Uterus (tissue), 4 donors: Measurements from ENCODE around the gene GNG12. TPM values are rescaled to one million over a fixed set of nuclear protein-coding genes. Genes with fewer than 3 reads are reported as not detected.

Experiments used
- DNase-seq, 2 donors: peaks; one replicate each; pipeline ENCODE4 v3.0.0-alpha.2; 2019 to 2020
- H3K27ac ChIP-seq, 2 donors: fragments of 200-600 bp; sonication (generic); 1 replicate in 1 of 2; 2 replicates in 1 of 2; pipeline ENCODE4 v1.5.1; 2016 to 2018
- H3K27me3 ChIP-seq, 2 donors: fragments of 200-600 bp; sonication (generic); one replicate each; pipeline ENCODE4 v1.5.1; 2018 to 2019; ENCODE audit warnings: control low read depth in 1 of 2
- H3K36me3 ChIP-seq, 2 donors: fragments of 200-600 bp; sonication (generic); one replicate each; pipeline ENCODE4 v1.5.1; 2019; ENCODE audit warnings: control low read depth in 1 of 2
- H3K4me1 ChIP-seq, 2 donors: fragments of 200-600 bp; sonication (generic); one replicate each; pipeline ENCODE4 v1.5.1; 2018 to 2019; ENCODE audit warnings: control low read depth in 1 of 2
- H3K4me3 ChIP-seq, 2 donors: fragments of 200-600 bp; sonication (generic); 1 replicate in 1 of 2; 2 replicates in 1 of 2; pipeline ENCODE4 v1.5.1; 2018 to 2019; ENCODE audit warnings: mild to moderate bottlenecking in 1 of 2
- H3K9me3 ChIP-seq, 2 donors: fragments of 200-600 bp; sonication (generic); one replicate each; pipeline ENCODE4 v1.5.1; 2019; ENCODE audit warnings: control low read depth in 1 of 2
- POLR2A ChIP-seq, 2 donors: fragments of 450-650 bp; IDR thresholded peaks; one replicate each; pipeline ENCODE4 v1.6.1; 2016; ENCODE audit warnings: antibody characterized with exemption in 2 of 2, mild to moderate bottlenecking in 1 of 2, moderate library complexity in 1 of 2
- intact Hi-C: fragments of 100-400 bp; cut with DNase I; formaldehyde crosslinking; loops from one replicate; pipeline ENCODE4 v1.15.1; 2023; ENCODE audit warnings: low total_unique reads
- total RNA-seq, 4 donors: library from RNA; depleted of rRNA in 3 of 4; stranded (reverse); fragments of >200 nt in 3 of 4; gene quantifications; one replicate each; pipeline versions ENCODE4 v1.1.0 to v1.2.4, GENCODE V29; 2014 to 2023
- TF ChIP-seq, protein P1 (sequence below), 4 experiments: fragments of 200-600 bp in 2 of 4; fragments of 450-650 bp in 2 of 4; sonication (generic) in 2 of 4; IDR thresholded peaks; one replicate each; pipeline ENCODE4 v1.5.1; 2016 to 2019; ENCODE audit warnings: antibody characterized with exemption in 4 of 4, mild to moderate bottlenecking in 2 of 4, moderate library complexity in 1 of 4
- donor health status: DM: yes; HTN: yes; CAD: no.

Gene GNG12
- total RNA-seq, 4 donors from 2014 or later, result 45.3 to 179 (median 120) TPM

DNA sequence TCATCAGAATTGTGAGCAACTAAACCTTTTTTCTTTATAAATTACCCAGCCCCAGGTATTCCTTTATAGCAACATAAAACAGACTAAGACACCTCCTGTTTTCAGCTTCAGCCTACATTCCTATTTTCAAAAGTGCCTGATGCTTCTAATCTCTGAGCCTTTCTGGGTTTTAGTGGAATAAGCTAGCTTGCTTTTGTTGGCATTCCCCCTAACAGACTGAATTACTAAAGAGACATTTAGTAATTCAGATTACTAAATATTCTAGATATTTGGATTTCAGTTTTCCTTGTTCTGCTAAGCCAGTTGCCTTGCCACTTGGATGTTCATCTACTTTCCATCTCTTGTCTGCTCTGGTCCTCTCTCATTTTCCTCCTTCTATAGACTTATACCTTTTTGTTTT is 10.5 kb upstream of the GNG12 start:
- H3K27ac ChIP-seq, result no peak overlapping the region
- DNase-seq, result no peak
- no peaks in the 10 kb centered on the region for H3K9me3 ChIP-seq
- H3K27me3 ChIP-seq, result no peaks in the 10 kb centered on the region
- peaks cover 0 to 13% of the 10 kb centered on the region in 2 donors for H3K4me1 ChIP-seq
- H3K4me3 ChIP-seq, result no peak overlapping the region
- no peaks in the 10 kb centered on the region for H3K36me3 ChIP-seq
- intact Hi-C loops, result no loop called here
- TF ChIP-seq, protein P1, sequence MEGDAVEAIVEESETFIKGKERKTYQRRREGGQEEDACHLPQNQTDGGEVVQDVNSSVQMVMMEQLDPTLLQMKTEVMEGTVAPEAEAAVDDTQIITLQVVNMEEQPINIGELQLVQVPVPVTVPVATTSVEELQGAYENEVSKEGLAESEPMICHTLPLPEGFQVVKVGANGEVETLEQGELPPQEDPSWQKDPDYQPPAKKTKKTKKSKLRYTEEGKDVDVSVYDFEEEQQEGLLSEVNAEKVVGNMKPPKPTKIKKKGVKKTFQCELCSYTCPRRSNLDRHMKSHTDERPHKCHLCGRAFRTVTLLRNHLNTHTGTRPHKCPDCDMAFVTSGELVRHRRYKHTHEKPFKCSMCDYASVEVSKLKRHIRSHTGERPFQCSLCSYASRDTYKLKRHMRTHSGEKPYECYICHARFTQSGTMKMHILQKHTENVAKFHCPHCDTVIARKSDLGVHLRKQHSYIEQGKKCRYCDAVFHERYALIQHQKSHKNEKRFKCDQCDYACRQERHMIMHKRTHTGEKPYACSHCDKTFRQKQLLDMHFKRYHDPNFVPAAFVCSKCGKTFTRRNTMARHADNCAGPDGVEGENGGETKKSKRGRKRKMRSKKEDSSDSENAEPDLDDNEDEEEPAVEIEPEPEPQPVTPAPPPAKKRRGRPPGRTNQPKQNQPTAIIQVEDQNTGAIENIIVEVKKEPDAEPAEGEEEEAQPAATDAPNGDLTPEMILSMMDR (IDR thresholded peaks at IDR 0.05), result no peak
- TF ChIP-seq POLR2A (IDR thresholded peaks at IDR 0.05), result no peak

DNA sequence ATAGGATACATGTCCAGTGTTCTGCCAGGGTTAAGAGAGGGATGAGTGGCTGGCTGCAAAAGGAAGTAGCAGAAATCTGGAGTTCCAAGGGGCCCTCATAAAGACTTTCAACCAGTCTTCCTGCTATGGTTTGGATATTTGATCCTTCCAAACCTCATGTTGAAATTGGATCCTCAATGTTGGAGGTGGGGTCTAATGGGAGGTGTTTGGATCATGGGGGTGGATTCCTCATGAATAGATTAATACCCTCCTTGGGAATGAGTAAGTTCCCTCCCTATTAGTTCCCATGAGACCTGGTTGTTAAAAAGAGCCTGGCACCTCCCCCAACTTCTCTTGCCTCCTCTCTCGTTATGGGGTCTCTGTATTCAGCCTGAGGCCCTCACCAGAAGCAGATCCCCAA is 10.1 kb upstream of the GNG12 start:
- peaks cover 0 to 13% of the 10 kb centered on the region in 2 donors for H3K4me1 ChIP-seq

DNA sequence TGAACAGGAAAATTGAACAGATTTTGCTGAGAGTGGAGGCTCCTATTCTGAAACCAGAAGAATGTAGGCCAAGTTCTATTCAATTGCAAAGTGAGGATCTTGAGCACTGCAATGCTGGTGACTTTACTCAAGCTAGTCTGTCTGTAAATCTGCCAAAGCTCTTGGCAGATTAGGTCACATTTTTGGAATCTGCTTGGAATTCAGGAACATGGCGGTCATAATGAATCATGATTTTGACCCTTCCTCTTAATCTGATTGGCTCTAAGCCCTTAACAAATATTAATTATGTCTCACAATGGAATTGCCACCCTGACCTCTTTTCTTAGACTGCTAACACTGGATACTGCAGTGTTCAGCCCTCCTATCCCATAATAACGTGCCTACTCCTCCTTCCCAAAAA is 7.2 kb upstream of the GNG12 start:
- DNase-seq, result peak in 1 of 2 donors; percentile 41
- TF ChIP-seq POLR2A (IDR thresholded peaks at IDR 0.05), result no peak
- TF ChIP-seq, protein P1 (IDR thresholded peaks at IDR 0.05), result no peak
- intact Hi-C loops, result no loop called here
- H3K27me3 ChIP-seq, result no peaks in the 10 kb centered on the region
- H3K9me3 ChIP-seq, result no peaks in the 10 kb centered on the region
- peaks cover 0 to 13% of the 10 kb centered on the region in 2 donors for H3K4me1 ChIP-seq
- no peak overlapping the region for H3K4me3 ChIP-seq
- no peaks in the 10 kb centered on the region for H3K36me3 ChIP-seq
- peak overlapping the region; percentile 53 to 64 for H3K27ac ChIP-seq

More for the DNA sequence above, 10.1 kb upstream of the GNG12 start:
- no peak for DNase-seq
- no peak overlapping the region for H3K27ac ChIP-seq
- H3K36me3 ChIP-seq, result no peaks in the 10 kb centered on the region
- H3K9me3 ChIP-seq, result no peaks in the 10 kb centered on the region
- TF ChIP-seq, protein P1 (IDR thresholded peaks at IDR 0.05), result no peak
- no peak for TF ChIP-seq POLR2A (IDR thresholded peaks at IDR 0.05)
- H3K4me3 ChIP-seq, result no peak overlapping the region
- intact Hi-C loops, result no loop called here
- H3K27me3 ChIP-seq, result no peaks in the 10 kb centered on the region

DNA sequence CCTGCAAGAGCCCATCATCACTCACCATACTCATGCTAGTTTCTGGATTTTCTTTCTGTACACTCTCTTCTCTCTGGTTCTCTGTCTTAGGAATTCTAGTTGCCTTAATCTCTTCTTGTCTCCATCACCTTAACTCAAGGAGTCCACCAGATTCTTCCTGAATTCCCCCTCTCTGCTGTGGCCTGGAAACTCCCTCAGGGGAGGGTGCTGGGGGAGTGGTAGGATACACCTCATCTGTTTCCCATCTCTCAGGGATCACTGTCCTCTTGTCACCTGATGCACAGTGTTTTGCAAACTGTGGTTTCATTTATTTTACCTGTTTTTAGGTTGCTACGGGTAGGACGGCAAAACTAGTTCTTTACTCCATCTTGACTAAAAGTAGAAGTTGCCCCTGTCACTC is 6.6 kb upstream of the GNG12 start:
- H3K27me3 ChIP-seq, result no peaks in the 10 kb centered on the region
- H3K9me3 ChIP-seq, result no peaks in the 10 kb centered on the region
- peak overlapping the region; percentile 53 to 64 for H3K27ac ChIP-seq
- H3K4me1 ChIP-seq, result peaks cover 0 to 13% of the 10 kb centered on the region in 2 donors
- DNase-seq, result no peak
- no peaks in the 10 kb centered on the region for H3K36me3 ChIP-seq
- intact Hi-C loops, result no loop called here
- TF ChIP-seq, protein P1 (IDR thresholded peaks at IDR 0.05), result no peak
- no peak for TF ChIP-seq POLR2A (IDR thresholded peaks at IDR 0.05)
- no peak overlapping the region for H3K4me3 ChIP-seq

DNA sequence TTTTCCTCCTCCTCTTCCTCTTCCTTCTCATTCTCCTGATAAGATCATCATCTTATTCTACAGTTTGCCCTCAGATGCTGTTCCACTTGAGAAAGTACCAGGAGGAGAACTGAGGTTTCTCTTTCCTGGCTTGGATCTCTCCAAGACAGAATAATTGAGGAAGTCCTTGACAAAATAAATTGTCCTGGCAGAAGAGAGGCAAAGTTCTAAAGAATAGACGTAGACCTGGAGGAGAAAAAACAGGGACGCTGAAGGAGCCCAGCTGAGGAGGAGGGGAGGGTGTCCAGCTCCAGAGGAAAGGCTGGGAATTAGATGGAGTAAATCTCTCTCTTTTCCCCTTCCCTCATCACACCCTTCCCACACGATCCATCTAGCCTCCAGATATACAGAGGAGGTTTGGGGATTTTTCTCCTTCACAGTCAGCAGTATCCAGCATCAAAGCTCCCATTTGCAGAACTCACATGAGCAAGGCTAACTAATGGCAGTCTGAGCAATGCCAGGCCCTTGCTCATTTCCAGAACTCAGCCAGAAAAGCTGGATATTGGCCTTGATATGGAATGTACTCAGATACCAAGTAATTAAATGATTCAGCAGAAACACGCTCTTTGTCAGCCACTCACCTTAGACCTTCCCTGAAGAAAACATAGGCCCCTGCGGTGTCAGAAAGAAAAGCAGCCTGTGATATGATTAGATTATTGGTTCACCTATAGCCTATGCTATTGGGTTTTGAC is 5.1 kb upstream of the GNG12 start:
- Histone ChIP-seq H3K27me3 (no peaks in the 10 kb centered on the region), H3K36me3 (no peaks in the 10 kb centered on the region), H3K4me1 (peaks cover 0 to 13% of the 10 kb centered on the region in 2 donors), H3K27ac (peak overlapping the region; percentile 28 to 64), H3K9me3 (no peaks in the 10 kb centered on the region), H3K4me3 (no peak overlapping the region)
- intact Hi-C loops, result no loop called here
- no peak for TF ChIP-seq POLR2A (IDR thresholded peaks at IDR 0.05)
- TF ChIP-seq, protein P1 (IDR thresholded peaks at IDR 0.05), result no peak
- DNase-seq, result no peak
